PFSK-1 (cell line): ENCODE data around the gene C10orf71.

ENCODE experiments used
- FOXP2 ChIP-seq: optimal IDR thresholded peaks from 2 replicates; pipeline ENCODE3; 2011; ENCODE audit warnings: borderline replicate concordance, control low read depth, inconsistent platforms; ENCODE audit not compliant: insufficient read depth; ENCODE audit errors: extremely low read length, extremely low read depth
- POLR2AphosphoS5 ChIP-seq: IDR thresholded peaks from 2 replicates; pipeline ENCODE4 v1.6.1; 2012; ENCODE audit warnings: low read depth, mild to moderate bottlenecking, control low read depth, low read length, moderate library complexity
- SIN3A ChIP-seq: IDR thresholded peaks from 2 replicates; pipeline ENCODE4 v1.6.1; 2012; ENCODE audit warnings: mild to moderate bottlenecking, low read length, moderate library complexity, borderline replicate concordance; ENCODE audit not compliant: insufficient read depth
- TAF1 ChIP-seq: IDR thresholded peaks from 2 replicates; pipeline ENCODE4 v1.6.1; 2012; ENCODE audit warnings: low read length, control low read depth, borderline replicate concordance; ENCODE audit not compliant: insufficient read depth
- TF ChIP-seq, protein P1 (sequence below), 2 experiments: IDR thresholded peaks; 2 replicates each; pipeline versions ENCODE4 v1.6.1 to v1.8.0; 2011 to 2012; ENCODE audit warnings: low read depth in 2 of 2, low read length in 2 of 2, control low read depth in 1 of 2, inconsistent platforms in 1 of 2, mild to moderate bottlenecking in 1 of 2, moderate library complexity in 1 of 2; ENCODE audit not compliant: insufficient read depth in 1 of 2

- TF ChIP-seq TAF1: no peak
- TF ChIP-seq POLR2AphosphoS5: no peak
- no peak for TF ChIP-seq SIN3A
- TF ChIP-seq, protein P1, sequence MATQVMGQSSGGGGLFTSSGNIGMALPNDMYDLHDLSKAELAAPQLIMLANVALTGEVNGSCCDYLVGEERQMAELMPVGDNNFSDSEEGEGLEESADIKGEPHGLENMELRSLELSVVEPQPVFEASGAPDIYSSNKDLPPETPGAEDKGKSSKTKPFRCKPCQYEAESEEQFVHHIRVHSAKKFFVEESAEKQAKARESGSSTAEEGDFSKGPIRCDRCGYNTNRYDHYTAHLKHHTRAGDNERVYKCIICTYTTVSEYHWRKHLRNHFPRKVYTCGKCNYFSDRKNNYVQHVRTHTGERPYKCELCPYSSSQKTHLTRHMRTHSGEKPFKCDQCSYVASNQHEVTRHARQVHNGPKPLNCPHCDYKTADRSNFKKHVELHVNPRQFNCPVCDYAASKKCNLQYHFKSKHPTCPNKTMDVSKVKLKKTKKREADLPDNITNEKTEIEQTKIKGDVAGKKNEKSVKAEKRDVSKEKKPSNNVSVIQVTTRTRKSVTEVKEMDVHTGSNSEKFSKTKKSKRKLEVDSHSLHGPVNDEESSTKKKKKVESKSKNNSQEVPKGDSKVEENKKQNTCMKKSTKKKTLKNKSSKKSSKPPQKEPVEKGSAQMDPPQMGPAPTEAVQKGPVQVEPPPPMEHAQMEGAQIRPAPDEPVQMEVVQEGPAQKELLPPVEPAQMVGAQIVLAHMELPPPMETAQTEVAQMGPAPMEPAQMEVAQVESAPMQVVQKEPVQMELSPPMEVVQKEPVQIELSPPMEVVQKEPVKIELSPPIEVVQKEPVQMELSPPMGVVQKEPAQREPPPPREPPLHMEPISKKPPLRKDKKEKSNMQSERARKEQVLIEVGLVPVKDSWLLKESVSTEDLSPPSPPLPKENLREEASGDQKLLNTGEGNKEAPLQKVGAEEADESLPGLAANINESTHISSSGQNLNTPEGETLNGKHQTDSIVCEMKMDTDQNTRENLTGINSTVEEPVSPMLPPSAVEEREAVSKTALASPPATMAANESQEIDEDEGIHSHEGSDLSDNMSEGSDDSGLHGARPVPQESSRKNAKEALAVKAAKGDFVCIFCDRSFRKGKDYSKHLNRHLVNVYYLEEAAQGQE (IDR thresholded peaks at IDR 0.05; ENCODE audit: insufficient read depth in 1 of 2, low read depth in 2 of 2, low read length in 2 of 2): no peak
- TF ChIP-seq FOXP2: no peak
Measured at GRCh38 chr10:49353895-49354566, 55.1 kb downstream of the C10orf71 start.
